Pancreas (tissue), 10 donors: Measurements from ENCODE around the gene PLA2G4E. TPM values are rescaled to one million over a fixed set of nuclear protein-coding genes. Genes with fewer than 3 reads are reported as not detected.
A peak's percentile ranks its signal among the peaks of the same experiment; 100 is the strongest.

Source experiments
- ATAC-seq, 4 donors: fragments of 200-7000 bp; cut with Tn5 transposase; one replicate each; pipeline versions ENCODE4 v1.8.0 to v1.9.1; 2020; ENCODE audit warnings: mild to moderate bottlenecking in 4 of 4, moderate library complexity in 4 of 4
- DNase-seq, 6 donors: peaks; one replicate each; pipeline ENCODE4 v3.0.0-alpha.2; 2020
- FAIRE-seq: peaks from 2 replicates; lab custom pipeline; 2012; peaks lifted over from hg19 to GRCh38; lab: Jason Lieb, UNC
- H3K27ac ChIP-seq, 4 donors: fragments of 200-600 bp; sonication (generic); 1 replicate in 3 of 4; 2 replicates in 1 of 4; pipeline versions ENCODE4 v1.5.0 to v1.8.0; 2020
- H3K27me3 ChIP-seq, 4 donors: fragments of 200-600 bp; one replicate each; pipeline ENCODE4 v1.8.0; 2021
- H3K36me3 ChIP-seq, 3 donors: fragments of 200-600 bp; sonication (generic) in 1 of 3; one replicate each; pipeline versions ENCODE4 v1.5.0 to v1.8.0; 2020 to 2021
- H3K4me1 ChIP-seq, 3 donors: fragments of 200-600 bp; one replicate each; pipeline ENCODE4 v1.8.0; 2021
- H3K4me3 ChIP-seq, 4 donors: fragments of 200-600 bp; sonication (generic) in 2 of 4; one replicate each; pipeline versions ENCODE4 v1.5.0 to v1.8.0; 2020 to 2021
- H3K9me3 ChIP-seq, 4 donors: fragments of 200-600 bp; one replicate each; pipeline ENCODE4 v1.8.0; 2021
- CTCF ChIP-seq, 4 donors: fragments of 200-600 bp; sonication (generic) in 3 of 4; IDR thresholded peaks; one replicate each; pipeline versions ENCODE4 v1.5.0 to v1.8.0; 2021; ENCODE audit warnings: antibody characterized with exemption in 4 of 4
- WGBS, 2 donors: extraction: QIAGEN DNeasy Blood & Tissue Kit; methylation state at CpG; one replicate each; pipeline ENCODE4 v1.1.7; 2013; 5-methylcytosine and 5-hydroxymethylcytosine counted together
- intact Hi-C, 3 donors: fragments of 100-400 bp; cut with DNase I; formaldehyde crosslinking; loops; one replicate each; pipeline versions ENCODE4 v1.11.1 to v1.14.2; 2022
- polyA plus RNA-seq, 2 donors: library from polyadenylated mRNA; stranded (reverse); fragments of 200-250 nt; gene quantifications; one replicate each; pipeline ENCODE4 v1.2.3, GENCODE V29; 2013
- total RNA-seq, 6 donors: library from RNA; stranded (reverse); fragmentation: NEBNext Ultra II Directional in 4 of 6; extraction: Animal tissue kit (Norgen Biotek cat#: 25700) in 4 of 6; gene quantifications; one replicate each; pipeline versions ENCODE4 v1.2.1 to v1.2.4, GENCODE V29; 2021 to 2023
- donor health status: healthy with polysubstance abuse.
- donor health status: DM: no; HTN: no; CAD: no; lungs with moderate emphysema.
- donor health status: DM: no; HTN: no; CAD: no.
- donor health status: control.
- donor health status: control.
- donor health status: Bipolar disorder and iron deficiency.
- donor health status: DM: yes; HTN: yes; CAD: no.
- donor health status: DM: no; HTN: no; CAD: no.
- donor health status: DM: no; HTN: no; CAD: no.
- donor health status: DM: yes; HTN: yes; CAD: no.

The PLA2G4E gene
- total and polyA plus RNA-seq, 8 donors = 0.05 to 0.06 TPM; not detected in 6

GRCh38 chr15:41980654-41981323, 40.1 kb downstream of the PLA2G4E start:
- TF ChIP-seq CTCF (IDR thresholded peaks at IDR 0.05) = no peak
- DNase-seq = peak in 1 of 6 donors; percentile 43
- Histone ChIP-seq H3K36me3 (no peaks in the 10 kb centered on the region), H3K27ac (no peak overlapping the region), H3K4me3 (no peak overlapping the region), H3K4me1 (peaks cover 0 to 5% (median 3%) of the 10 kb centered on the region in 3 donors), H3K27me3 (no peaks in the 10 kb centered on the region), H3K9me3 (no peaks in the 10 kb centered on the region)
- intact Hi-C loops = loop anchor here in 1 of 3 donors (10.0 kb wide), 1 partner anchor 154 kb away; no protein-coding TSS in a partner anchor
- peak; percentile 35 to 79 (median 57) for ATAC-seq
- 39 to 50% methylated on average over 7 of the region's 7 CpGs for WGBS, 2 donors
- no peak for FAIRE-seq

- intact Hi-C loops = loop anchor here in 1 of 3 donors (10.0 kb wide), 1 partner anchor 155 kb away; no protein-coding TSS in a partner anchor
- H3K27me3 ChIP-seq = no peaks in the 10 kb centered on the region
- ATAC-seq = no peak
Measured at GRCh38 chr15:41979493-41980266, 41.2 kb downstream of the PLA2G4E start.

GRCh38 chr15:41978534-41978933, 42.3 kb downstream of the PLA2G4E start:
- FAIRE-seq (no peak), ATAC-seq (no peak), DNase-seq (no peak)
- WGBS, 2 donors = 89 to 94% methylated on average over 4 of the region's 4 CpGs
- TF ChIP-seq CTCF (IDR thresholded peaks at IDR 0.05) = no peak
- intact Hi-C loops = no loop called here
- H3K36me3 ChIP-seq = no peaks in the 10 kb centered on the region
- no peaks in the 10 kb centered on the region for H3K27me3 ChIP-seq
- no peak overlapping the region for H3K4me3 ChIP-seq
- no peaks in the 10 kb centered on the region for H3K9me3 ChIP-seq
- H3K4me1 ChIP-seq = peaks cover 0 to 5% (median 3%) of the 10 kb centered on the region in 3 donors
- no peak overlapping the region for H3K27ac ChIP-seq

More at GRCh38 chr15:41979493-41980266, 41.2 kb downstream of the PLA2G4E start:
- DNase-seq = peak in 1 of 6 donors; percentile 22
- no peaks in the 10 kb centered on the region for H3K9me3 ChIP-seq
- TF ChIP-seq CTCF (IDR thresholded peaks at IDR 0.05) = no peak
- 75 to 80% methylated on average over 5 of the region's 5 CpGs for WGBS, 2 donors
- H3K27ac ChIP-seq = no peak overlapping the region
- H3K4me1 ChIP-seq = peaks cover 0 to 5% (median 3%) of the 10 kb centered on the region in 3 donors
- H3K4me3 ChIP-seq = no peak overlapping the region
- H3K36me3 ChIP-seq = no peaks in the 10 kb centered on the region
- FAIRE-seq = no peak

GRCh38 chr15:41977757-41978383, 43.0 kb downstream of the PLA2G4E start:
- TF ChIP-seq CTCF (IDR thresholded peaks at IDR 0.05) = no peak
- DNase-seq (no peak), ATAC-seq (no peak), FAIRE-seq (no peak)
- intact Hi-C loops = no loop called here
- Histone ChIP-seq H3K4me1 (peaks cover 0 to 11% (median 7%) of the 10 kb centered on the region in 3 donors), H3K27me3 (no peaks in the 10 kb centered on the region), H3K4me3 (no peak overlapping the region), H3K9me3 (no peaks in the 10 kb centered on the region), H3K36me3 (no peaks in the 10 kb centered on the region), H3K27ac (no peak overlapping the region)
- WGBS, 2 donors = 82 to 85% methylated on average over 6 of the region's 6 CpGs
